NCI-H146 (cell line): ENCODE data around the gene GPANK1.

Experiments
- DNase-seq: peaks from one replicate; lab custom pipeline; 2025; lab: John Stamatoyannopoulos, UW

GPANK1 gene

DNA sequence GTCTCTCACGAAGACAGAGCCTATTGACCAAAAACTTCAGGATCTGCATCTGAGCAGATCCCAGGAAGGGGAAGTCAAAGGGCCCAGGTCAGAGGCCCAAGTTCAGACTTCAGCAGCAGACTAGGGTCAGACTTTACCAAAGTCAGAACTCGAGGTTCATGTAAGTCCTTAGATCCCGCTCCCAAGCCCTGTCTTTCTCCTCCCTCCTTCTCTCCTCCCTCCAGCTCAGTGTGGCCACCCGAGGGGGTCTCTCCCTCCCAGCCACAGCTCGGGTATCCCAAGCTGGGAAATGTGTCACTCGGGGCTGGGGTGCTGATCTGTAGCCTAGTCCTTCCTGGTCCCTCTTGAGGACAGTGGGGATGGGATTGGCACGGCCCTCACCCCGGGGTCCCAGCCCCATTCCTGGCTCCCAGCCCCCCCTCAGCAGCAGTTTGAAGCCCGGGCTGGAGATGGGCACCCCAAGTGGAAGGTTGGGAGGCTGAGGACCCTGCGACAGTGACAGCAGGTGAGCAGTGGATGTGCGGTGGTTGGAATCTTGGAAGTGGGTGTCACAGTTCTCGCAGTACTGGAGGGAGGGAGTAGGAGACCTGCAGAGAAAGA lies 2.6 kb downstream of the GPANK1 start:
- DNase-seq, result no peak

DNA sequence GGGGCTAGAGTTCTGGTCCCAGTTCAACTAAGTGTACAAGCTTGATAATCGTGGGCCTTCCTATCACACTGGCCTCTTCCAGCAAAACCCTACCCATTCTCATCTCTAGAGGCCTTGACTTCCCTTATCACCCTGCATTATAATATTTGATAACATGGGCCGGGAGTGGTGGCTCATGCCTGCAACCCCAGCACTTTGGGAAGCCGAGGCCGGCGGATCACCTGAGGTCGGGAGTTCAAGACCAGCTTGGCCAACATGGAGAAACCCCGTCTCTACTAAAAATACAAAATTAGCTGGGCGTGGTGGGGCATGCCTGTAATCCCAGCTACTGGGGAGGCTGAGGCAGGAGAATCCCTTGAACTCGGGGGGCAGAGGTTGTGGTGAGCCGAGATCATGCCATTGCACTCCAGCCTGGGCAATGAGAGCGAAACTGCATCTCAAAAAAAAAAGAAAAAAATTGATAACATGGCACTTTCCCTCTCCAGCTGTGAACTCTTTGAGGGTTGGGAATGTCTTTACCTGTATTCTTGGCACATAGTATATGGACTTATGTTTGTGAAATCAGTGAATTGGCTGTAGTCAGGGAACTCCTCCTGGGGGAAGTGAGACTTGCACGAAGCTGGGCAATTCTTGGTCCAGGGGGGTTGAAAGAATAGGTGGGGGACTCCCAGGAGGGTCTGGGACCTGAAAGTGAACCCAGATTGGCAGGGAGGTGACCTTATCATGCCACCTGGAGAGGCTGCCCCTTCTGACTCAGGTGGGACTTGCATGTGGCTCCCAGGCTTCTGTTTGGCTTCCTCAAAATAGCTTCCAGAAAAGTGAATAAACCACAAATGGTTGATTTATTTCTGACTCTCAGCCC lies 3.3 kb downstream of the GPANK1 start:
- DNase-seq, result no peak

DNA sequence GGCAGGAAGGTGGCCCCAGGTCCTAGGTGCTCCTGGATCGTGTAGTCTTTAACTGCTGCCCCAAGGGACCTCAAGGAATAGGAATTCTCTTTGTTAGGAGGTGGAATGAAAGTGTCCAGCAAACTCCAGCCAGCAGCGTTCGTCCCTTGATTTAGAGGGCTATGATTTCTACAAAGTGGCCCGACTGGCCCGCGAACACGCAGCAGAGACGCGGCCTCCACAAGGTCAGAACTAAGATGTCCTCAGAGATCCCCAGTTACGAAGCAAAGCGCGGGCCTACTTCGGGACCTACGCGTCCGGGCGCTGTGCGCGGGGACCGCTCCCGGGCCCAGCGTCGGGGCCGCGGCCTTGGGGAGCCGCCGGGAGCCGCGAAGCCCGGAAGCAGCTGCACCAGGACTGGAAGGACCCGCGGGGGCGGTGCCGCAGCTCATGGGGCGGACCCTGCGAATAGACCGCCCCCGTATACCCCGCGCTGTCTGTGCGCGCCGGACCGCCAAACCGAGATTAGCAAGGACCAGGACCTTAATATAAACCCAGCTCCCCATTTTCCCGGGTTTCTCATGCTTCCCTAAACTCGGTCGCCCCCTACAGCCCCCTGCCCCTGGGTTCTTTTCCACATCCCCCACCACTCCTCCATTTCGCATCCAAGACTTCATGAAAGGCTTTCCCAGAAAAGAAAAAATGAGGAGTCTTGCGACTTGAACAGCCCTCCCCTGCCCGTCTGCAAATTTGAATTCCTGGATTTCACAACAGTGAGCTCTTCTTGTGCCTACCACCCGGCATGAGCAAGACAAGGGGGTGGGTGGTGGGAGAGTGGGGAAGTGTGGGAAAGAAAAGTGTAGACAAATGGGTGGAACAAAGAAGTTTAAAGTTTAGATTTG lies 4.2 kb downstream of the GPANK1 start, which contains the start of gene C6orf47:
TSS of gene C6orf47 (minus strand) at position 398 of the 881 bp plus-strand sequence. CDS start 831 bp downstream, outside the sequence.
- DNase-seq, result peak; percentile 90

DNA sequence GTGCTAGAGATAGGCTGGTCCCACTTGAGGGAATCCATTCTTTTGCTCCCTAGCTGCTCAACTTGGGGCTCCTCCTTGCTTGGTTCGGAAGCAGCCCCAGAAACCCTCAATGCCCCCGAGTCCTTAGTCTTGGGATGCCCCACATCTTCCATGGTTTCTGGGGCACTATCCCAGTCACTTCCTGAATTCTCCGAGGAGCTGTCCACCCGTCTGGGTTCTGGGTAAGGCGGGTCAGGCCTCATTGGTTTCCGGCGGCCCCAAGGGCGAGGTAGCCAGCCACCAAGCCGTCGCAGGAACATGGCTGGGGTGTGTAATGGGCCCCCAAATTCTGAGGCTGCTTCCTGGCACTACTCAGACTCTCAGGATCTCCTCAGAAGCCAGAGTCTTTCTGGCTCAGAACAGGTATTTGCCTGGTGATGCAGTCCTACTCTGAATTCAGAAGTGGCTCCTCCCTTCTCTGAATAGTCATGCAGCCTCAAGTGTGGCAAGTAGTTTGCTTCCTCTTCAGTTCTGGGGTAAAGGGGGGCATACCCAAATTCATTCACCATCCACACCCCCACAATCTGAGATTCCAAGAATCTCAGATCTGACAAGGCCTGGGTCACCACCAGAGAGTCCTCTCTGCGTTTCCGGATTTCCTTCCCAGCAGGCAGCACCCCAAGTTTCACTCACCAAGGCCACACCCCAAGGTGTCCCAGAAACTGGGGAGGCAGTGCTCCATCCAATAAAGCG lies 5.0 kb downstream of the GPANK1 start:
- DNase-seq, result no peak

DNA sequence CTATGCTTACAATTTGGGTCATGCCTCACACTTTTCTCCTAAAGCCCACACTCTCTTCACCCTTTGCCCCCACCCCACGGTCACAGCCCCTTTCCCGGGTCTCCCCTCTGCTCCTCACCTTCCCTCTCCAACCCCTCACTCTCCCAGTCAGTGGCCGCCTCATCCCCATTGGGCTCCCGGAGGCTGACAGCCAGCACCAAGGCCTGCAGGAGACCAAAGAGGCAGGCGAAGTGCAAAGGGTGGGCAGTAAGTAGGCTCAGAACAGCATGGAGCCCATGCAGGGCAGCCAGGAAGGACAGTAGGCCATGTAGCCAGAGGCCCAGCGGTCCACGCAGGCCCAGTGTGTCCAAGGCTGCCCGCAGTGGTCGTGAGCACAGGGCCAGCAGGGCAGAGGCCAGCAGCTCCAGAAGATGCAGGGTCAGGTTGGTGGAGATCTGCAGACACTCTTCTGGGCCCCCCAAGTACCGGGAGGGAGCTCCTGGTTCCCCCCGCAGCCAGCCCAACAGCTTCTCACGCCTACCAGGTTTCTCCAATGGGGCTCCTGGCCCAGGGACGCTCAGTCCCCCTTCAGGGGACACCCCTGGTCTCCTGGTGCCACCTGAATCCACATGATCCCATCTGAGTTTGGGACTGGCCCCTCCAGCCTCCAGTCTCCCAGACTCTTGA lies 5.7 kb downstream of the GPANK1 start:
- DNase-seq, result no peak

DNA sequence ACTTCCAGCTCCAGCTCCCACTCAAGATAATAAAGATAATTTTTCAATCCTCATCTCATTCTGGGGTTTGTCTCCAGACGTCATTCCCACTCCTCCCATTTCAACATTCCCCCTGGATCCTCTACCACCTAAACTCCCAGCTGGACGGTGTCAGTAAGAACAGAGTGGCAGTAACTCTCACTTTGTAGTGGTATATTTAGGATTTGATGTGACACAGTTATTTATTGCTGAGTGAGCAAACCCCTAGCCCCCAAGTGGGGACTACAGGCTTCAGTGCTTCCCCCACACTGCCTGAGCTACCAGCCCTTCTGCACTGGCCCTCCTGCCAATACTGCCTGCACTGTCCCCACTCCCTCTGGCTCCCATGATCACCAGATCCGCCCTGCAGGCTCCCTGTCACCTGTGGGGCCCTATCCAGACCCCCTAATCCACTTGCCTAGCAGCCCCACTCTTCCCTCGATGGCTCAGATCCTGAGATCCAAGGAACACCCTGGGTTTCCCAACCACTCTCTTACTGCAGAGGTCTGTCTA lies 6.6 kb downstream of the GPANK1 start:
- no peak for DNase-seq

DNA sequence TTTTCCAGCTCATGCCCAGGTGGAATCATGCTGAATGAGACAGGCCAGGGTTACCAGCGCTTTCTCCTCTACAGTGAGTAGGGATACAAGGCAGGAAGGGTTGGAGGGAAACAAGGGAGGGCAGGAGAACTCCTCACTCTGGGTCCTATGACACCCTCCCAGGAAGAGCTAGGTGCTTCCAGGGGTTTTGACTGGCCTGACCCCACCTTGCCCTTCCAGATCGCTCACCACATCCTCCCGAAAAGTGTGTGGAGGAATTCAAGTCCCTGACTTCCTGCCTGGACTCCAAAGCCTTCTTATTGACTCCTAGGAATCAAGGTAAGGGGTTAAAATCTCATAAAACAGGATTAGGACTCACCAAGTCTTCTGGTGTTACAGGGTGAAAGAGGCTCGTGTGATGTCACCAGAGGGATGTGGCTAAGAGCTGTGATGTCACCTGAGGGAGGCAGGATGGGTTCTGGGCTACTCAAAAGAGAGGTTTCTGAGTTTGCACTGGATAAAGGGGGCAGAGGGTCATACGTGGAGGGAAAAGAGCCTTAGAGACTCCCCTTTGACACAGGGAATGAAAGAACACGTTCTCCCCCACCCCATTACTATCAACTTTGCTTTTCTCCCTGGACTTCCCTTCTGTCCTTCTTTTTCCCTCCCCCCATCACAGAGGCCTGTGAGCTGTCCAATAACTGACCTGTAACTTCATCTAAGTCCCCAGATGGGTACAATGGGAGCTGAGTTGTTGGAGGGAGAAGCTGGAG lies 7.2 kb downstream of the GPANK1 start:
- no peak for DNase-seq

DNA sequence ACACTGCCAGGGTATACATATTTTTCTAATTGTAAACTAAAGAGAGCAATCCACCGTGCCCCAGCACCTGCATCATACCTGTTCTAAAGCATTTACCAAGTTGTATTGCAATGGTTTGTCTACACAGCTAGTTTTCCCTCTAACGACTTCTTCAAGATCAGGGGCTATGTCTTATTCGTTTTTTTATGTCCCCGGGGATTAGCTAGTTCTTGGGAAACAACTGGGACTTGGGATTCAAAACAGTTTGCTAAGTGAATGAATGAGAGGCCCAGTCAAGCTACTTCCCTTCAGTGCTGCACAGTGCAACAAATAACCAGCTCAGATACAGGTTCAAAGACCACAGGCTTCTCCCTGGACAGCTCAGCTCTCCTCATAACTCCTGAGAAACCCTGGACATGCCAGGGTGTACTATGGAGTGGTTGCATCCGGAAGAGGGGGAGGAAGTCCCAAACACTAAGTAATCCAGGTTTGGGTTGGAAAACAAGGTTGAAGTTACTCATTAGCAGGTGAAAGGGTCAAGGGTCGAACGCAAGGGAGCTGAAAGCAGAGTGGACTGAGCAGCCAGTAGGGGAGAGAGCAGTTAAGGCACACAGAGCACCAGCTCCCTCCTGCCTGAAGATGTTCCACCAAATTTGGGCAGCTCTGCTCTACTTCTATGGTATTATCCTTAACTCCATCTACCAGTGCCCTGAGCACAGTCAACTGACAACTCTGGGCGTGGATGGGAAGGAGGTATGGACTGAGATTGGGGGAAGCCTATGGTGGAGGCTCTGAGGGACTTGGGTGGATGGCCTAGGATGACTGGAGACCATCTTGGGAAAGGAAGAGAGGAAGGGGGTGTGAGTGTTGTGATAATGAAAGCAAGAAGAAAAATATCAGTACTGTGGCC lies 9.2 kb downstream of the GPANK1 start, which contains the start of gene APOM:
TSS of gene APOM (plus strand) at position 546 of the 889 bp plus-strand sequence. CDS start at position 619, 73 bp downstream.
- DNase-seq, result no peak

DNA sequence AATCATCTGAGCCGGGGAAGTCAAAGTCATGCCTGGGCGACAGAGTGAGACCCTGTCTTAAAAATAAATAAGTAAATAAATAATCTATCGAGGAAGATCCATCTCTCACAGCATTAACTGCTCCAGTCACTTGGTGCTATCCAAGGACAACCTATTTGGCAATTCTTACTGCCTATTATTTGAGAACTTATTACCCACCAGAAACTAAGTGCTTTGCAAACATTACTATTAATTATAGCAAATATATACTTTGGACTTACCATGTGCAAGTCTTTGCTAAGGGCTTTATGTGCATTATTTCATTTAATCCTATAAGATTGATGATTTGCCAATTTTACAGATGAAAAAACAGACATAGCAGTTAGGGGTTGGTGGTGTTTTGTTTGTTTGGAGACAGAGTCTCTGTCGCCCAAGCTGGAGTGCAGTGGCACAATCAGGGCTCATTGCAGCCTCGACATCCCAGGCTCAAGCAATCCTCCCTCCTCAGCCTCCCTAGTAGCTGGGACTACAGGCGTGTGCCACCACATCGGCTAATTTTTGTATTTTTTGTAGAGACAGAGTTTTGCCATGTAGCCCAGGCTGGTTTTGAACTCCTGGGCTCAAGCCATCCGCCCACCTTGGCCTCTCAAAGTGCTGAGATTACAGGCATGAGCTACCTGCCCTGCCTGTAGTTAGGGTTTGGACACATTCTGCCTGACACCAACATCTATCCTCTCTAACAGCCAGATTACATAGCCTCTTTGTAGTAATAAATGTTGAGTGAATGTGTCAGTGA lies 10.0 kb downstream of the GPANK1 start:
- no peak for DNase-seq

DNA sequence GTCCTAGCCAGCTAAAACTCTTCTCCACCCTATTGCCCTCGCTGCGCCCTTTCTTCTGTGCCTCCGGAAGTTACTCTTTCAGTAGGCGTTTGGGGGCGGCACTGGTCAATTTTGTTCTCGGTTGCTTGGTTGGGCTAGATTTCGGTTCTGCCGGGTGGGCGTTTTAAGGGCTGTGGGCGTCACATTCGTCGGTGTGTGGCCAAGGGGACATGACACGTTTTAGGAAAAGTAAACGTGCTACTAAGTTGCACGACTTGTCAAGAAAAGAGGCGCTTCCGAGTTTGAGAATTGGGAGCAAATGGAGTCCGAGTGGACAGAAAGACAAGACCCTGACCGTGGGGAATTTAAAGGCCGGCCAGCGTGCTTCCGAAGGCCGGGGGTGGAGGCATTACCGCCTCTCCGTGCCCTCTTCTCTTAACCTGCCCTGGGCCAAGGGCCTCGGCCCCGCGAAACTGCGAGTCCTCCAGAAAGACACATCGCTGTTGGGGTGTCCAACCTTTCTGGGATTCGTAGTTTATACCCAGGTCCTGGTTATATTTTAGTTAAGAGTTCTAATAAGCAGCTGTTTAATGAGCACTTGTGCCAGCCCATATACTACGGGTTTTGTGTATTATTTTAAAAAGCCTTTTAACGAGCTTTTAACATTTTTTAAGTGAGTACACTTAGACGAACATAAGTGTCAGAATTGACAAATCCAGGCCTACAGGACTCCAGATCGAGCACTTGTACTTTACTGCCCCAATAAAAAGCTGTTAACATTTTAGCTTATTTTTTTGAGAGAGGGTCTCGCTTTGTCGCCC lies 11.7 kb downstream of the GPANK1 start:
- peak; percentile 97 for DNase-seq

DNA sequence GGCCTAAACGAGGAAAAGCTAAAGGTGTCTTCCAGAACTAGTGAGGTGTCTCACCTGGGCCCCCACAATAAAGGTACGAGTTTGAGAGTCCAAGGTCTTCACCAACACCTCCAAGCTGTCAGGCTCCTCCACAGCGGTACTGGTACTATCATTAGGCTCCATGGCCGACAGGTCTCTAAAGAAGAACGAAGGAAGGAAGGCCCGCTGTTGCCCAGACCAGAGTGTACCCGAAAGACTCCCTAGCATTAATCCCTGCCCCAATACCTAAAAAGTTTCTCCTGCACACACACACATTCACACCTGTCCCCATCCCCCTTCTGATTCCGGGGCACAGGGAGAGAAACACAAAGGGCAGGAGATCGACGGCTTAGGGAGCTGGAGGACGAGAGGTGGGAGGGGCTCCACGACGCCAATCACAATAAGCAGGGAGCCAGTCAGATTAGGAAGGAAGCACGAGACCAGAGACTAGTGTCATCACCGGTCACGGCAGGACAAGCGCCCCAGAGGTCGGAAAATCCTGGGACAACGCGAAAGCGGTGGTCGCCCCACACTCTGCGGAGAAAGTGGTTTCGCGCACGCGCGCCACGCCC lies 13.1 kb downstream of the GPANK1 start:
- DNase-seq, result peak; percentile 63

DNA sequence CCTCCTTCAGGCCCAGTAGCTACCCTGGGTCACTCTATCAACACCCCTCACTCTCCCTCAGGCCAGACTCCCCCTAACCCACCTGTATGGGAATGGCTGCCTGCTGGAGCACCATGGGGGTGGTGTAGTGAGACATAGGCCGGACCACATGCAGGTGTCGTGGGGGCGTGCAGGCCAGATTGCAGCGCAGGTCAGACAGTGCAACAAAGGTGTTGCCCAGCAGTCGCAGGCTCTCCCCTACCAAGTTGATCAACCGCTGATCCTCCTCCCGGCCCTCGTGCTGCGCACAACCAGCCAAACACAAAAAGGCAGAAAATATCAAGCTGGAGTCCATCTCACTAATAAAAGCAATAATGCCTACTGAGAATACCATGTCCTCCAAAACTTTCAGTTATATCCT lies 19.5 kb downstream of the GPANK1 start:
- no peak for DNase-seq

DNA sequence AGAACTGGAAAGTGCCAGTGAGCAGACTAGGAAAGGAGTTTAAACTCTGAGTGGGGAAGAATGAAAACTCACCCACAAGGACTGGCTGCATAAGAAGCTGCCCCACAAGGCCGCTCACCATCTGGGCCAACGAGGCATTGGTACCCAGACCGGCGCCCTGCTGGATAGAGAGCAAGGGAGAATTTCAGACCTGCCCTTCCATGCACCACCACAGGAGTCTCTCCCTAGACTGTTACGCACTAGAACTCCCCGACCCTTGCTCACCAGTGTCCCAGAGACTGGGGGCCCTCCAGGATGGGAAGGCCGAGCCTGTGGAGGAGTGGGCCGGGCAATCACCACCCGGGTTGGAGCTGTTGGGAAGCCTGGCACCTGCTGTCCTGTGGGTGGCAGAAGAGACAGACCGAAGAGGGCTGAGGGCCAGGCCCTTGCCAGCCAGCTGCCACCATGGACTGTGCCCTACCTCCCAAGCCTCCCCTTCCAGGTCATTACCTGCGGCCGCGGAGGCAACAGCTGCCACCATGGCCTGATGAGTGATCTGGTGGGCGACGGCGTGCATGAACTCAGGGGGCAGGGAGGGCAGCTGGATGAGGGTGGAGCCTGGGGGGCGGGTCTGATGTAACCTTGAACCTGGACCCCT lies 20.9 kb downstream of the GPANK1 start:
- DNase-seq, result no peak

DNA sequence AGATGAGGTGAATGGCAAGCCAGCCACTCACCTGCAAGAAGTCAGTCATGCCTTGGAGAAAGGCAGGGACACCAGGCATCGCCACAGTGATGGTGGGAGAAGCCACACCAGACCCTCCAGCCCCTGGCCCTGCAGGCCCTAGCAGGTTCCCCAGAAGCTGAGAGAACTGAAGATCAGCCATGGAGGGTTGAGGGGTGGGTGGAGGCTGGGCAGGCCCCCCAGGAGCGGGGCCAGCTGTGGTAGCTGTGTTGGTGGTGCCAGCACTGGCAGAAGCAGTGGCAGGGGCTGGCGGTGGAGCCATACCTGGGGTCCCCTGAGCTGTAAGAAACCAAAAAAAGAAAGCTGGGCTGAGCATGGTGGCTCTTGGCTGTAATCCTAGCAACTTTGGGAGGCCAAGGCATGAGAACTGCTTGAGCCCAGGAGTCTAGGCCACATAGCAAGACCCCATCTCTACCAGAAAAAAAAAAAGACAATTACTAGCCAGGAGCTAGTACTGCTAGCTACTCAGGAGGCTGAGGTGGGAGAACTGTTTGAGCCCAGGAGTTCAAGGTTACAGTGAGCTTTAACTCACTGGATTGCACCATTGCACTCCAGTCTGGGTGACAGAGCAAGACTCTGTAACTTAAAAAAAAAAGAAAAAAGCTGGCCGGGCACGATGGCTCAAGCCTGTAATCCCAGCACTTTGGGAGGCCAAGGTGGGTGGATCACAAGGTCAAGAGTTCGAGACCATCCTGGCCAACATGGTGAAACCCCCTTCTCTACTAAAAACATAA lies 21.8 kb downstream of the GPANK1 start:
- DNase-seq, result no peak

DNA sequence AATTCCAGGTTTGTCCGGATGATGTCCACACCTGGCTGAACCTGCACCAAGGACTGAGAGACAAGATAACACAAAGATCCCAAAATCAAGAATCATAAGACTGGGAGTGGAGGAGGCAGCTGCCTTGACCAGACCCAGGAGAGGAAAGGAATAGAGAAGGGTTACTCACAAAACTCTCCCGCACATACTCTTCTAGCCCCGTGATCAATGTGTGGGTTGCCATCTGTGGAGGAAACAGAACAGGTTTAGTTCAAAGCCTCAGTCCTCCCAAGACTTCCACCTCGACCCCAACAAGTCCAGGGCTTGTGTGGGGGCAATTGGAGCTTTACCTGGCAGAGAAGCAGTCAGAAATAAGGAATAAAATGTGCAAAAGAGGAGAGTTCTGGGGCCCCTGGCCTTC lies 23.4 kb downstream of the GPANK1 start:
- no peak for DNase-seq

DNA sequence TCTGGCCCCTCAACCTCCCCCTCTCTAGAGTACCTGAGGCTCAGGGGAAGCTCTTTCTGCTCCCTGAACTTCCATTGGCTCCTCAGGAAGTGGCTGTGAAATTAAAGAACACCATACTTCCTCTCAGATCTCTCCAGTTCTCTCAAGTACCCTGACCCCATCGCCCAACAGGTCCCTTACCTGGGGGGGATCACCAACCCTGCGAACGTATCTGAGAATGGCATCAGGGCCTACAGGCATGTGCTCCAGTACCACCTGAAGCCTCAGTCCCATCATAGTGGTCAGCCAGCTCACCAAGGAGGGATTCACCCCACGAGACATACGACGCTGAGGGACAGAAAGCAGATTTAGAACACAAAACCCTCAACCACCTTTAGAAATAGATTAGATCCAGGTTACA lies 24.2 kb downstream of the GPANK1 start:
- DNase-seq, result no peak
